HG02798 (cell line): ENCODE measurements around the gene ZNF563.

ENCODE experiments used
- ATAC-seq: cut with Tn5 transposase; IDR thresholded peaks from one replicate; pipeline ENCODE4 v1.9.1; 2021; ENCODE audit warnings: mild to moderate bottlenecking; ENCODE audit not compliant: unreplicated experiment, poor library complexity

Gene ZNF563

DNA sequence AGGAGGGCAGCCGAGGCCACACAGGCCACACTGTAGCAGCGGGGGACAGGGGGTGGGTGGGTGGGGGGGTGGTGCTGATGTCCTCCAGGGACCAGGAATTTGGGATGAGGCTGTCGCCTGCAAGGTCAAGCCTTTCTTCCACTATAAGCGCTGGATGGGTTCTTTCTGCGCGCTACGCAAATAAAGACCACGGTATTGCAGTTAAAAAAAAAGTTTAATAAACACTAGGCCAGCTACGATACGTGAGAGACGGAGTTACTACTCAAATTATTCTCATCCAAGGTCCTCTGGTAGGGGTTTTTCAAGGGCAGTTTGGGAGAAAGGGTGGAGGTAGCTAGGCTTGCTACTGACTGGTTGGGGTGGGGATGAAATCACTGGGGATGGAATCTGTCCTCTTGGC is 38.2 kb downstream of the ZNF563 start:
- no peak for ATAC-seq

DNA sequence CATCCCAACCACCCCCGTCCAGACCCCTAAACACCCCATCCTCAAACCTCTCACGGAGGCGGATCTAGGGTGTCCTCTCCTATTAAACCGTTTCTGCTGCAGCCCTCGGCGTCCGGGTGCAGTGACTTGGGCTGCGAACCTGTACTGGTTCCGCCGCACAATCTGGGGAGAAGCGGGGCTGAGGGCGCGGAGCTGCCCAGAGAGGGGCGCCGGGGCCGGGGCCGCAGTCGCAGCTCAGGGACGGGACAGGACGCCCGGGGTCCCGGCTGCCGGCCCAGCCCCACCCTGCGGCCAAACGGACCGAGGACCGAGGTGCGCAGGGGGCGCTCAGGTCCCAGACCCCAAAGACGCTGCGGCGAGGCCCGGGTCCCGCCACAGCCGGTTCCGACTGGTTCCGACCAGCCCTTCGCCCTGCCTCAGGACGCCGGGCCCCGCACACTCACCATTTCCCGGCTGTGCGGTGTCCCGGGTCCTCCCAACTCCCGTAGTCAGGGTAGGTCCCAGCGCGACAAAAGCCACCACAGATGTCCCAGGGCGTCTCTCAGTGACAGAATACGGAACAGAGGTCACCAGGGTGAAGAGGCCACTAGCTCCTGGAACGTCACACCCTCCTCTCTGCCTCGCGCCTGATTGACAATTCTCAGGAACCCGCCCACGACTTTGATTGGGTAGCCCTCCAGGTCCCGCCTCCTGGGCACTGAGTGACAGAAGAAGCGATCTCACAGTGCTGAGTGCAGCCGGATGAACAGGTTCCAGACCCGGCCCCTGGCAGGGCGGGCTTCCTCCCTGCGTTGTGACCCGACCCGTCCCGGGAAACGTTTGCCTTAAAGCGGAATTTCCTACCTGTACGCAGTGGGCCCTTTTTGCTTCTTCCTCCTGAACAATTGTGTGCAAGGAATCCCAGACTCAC is 38.9 kb downstream of the ZNF563 start, which contains the start of gene ZNF44:
ZNF44 (minus strand) TSS at position 635 of the 910 bp plus-strand sequence; CDS start at position 446, 189 bp downstream.
- peak; percentile 95 for ATAC-seq

DNA sequence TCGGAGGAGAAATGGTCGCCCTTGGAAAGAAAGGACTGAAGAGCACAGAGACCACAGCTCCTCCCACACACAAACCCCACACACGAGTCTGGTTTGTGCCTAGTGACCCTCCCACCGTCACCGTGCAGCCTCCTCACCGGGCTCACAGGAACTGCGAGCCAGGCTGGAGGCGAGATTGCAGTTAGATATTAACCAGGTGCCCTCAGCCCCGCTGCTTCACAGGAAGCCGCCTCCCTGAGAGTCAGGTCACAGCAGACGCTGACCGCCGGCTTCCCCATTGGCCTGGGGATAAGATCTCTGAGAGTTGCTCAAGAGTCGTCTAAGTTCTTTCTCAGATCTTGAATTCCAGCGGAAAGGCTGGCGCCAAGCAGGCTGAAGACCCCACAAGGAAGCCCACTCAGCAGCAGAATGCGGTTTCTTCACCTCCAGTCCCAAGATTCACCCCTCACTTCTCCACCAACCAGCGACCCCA is 39.6 kb downstream of the ZNF563 start:
- ATAC-seq = peak; percentile 49

DNA sequence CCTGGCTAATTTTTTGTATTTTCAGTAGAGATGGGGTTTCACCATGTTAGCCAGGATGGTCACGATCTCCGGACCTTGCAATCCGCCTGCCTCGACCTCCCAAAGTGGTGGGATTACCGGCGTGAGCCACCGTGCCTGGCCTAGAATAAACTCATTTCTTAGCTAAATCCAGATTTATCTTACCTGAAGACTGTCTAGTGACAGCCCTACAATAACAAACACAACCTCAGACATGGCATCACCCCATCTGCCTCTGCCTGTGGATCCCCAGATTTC is 43.7 kb downstream of the ZNF563 start:
- no peak for ATAC-seq

DNA sequence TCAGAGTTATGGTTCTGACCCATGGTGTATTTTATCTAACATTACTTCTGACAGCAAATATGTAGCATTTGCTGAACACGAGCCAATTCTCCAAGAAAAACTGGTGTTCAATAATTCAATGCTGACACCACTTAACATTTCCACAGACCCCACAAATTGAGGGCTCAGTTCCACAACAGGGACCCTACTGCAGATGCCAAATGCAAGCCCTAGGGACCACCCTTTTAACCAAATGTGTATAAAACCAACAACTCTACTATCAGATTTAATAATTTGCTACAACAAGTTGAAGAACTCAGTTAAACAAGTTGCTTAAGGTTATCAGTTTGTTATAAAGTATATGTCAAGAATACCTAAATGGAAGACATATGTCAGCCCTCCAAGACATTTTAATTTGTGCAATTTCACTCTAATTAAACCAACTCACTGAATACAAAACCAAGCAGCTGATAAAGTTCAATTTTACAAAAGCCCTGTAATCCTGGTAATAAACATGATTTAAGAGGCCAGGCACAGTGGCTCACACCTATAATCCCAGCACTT is 45.4 kb downstream of the ZNF563 start:
- no peak for ATAC-seq

DNA sequence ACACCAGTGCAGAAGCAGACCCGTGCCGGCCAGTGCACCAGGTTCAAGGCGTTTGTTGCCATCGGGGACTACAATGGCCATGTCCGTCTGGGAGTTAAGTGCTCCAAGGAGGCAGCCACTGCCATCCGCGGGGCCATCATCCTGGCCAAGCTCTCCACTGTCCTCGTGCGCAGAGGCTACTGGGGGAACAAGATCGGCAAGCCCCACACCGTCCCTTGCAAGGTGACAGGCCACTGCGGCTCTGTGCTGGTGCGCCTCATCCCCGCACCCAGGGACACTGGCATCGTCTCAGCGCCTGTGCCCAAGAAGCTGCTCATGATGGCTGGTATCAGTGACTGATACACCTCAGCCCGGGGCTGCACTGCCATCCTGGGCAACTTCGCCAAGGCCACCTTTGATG is 48.8 kb downstream of the ZNF563 start:
- no peak for ATAC-seq

DNA sequence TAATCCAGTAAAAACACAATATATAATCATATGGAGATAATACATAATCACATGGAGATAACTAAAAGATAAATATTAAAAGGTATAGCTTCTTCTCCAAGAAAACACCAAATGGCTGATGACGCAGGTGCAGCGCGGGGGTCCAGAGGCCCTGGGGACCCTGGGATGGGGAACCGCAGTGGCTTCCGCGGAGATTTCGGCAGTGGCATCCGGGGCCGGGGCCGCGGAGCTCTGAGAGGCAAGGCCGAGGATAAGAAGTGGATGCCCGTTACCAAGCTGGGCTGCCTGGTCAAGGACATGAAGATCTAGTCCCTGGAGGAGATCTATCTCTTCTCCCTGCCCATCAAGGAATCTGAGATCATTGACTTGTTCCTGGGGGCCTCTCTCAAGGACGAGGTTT is 49.2 kb downstream of the ZNF563 start:
- no peak for ATAC-seq

DNA sequence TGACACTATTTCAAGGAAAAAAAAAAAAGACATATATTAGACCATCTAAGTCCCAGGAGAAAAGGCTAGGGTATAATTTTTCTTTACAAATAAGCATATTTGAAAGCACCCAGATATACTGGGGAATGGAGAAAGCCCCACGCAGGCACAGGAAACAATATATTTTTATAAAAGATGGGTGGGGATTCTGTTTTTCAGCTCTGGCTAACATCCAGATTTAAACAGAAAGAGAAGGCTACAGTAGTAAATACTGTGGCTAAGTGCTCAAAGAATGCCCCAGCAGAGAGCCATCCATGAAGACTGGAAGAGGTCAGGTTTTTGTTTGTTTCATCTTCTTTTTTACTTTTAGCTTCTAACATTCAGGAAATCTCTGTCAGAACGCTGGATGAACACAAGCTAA is 54.7 kb downstream of the ZNF563 start:
- no peak for ATAC-seq

DNA sequence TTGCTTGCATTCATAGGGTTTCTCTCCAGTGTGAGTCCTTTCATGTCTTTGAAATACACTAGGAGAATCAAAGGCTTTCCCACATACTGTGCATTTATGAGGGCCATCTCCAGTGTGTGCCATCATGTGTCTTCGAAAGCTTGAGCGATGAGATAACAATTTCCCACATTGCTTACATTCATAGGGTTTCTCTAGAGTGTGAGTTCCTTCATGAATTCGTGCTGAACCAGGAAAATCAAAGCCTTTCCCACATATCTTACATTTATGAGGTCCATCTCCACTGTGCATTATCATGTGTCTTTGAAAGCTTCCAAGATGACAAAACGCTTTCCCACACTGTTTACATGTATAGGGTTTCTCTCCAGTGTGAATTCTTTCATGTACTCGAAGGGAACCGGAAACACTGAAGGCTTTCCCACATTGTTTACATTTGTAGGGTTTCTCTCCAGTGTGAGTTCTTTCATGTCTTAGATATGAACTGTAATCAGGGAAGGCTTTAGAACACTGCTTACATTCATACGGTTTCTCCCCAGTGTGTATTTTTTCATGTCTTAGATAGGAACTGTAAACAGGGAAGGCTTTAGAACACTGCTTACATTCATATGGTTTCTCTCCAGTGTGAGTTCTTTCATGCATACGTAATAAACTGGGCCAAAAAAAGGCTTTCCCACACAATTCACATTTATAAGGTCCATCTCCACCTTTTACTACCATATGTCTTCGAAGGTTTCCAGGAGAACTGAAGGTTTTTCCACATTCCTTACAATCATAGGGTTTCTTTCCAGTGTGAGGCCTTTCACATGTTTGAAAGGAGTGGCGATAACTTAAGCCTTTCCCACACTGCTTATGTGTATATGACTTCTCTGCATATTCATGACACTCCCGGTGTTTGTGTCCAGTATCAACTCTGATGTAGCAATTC is 60.2 kb downstream of the ZNF563 start:
- no peak for ATAC-seq

DNA sequence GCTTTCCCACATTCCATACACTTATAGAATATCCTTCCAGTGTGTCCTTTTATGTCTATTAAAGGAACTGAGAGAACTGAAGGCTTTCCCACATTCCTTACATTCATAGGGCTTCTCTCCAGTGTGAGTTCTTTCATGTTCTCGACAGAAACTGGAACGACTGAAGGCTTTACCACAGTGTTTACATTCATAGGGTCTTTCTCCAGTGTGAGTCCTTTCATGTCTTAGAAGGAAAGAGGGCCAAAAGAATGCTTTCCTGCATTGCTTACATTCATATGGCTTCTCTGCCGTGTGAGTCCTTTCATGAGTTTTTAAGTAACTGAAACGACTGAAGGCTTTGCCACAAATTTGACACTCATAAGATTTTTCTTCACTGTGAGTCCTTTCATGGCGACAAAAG is 61.0 kb downstream of the ZNF563 start:
- ATAC-seq = no peak

DNA sequence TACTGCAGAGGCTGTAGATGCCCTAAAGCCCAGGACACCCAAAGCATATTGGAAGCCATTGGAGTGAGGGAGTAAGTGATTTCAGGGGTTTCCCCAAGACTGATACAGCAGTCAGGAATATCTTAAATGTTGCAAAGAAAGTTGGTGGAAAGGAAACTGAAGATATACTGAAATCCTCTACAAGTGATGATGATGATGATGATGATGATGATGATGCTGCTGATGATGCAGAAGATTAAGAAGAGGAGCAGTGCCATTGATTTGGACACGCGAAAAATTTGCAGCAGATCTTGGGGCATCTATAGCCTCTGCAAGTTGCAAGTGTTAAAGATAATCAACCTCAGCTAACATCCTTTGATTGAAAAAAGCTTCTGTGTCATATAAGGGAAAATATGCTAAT is 62.6 kb downstream of the ZNF563 start:
- no peak for ATAC-seq
